Panc1 (cell line): ENCODE data around the gene MEX3A.

Source experiments
- CTCF ChIP-seq: fragments of 450-650 bp; IDR thresholded peaks from 2 replicates; pipeline ENCODE4 v1.5.1; 2017; ENCODE audit warnings: mild to moderate bottlenecking
- POLR2AphosphoS5 ChIP-seq: IDR thresholded peaks from 2 replicates; pipeline ENCODE4 v1.6.1; 2012; ENCODE audit warnings: mild to moderate bottlenecking, low read depth, low read length, moderate library complexity
- REST ChIP-seq, 2 experiments: IDR thresholded peaks; 2 replicates each; pipeline ENCODE4 v1.6.1; 2011 to 2012; ENCODE audit warnings: low read depth in 2 of 2, control low read depth in 1 of 2, low read length in 1 of 2, mild to moderate bottlenecking in 1 of 2, moderate library complexity in 1 of 2; ENCODE audit not compliant: insufficient read depth in 1 of 2
- SIN3A ChIP-seq: IDR thresholded peaks from 2 replicates; pipeline ENCODE4 v1.6.1; 2012; ENCODE audit warnings: low read depth, mild to moderate bottlenecking, low read length, moderate library complexity, borderline replicate concordance; ENCODE audit not compliant: insufficient read depth

GRCh38 chr1:156118177-156118868, 36.1 kb upstream of the MEX3A start:
- TF ChIP-seq CTCF (no peak), POLR2AphosphoS5 (0 out of 2 replicates have a peak, but pooled peaks have one; percentile 4), REST (IDR thresholded peaks at IDR 0.05; ENCODE audit: insufficient read depth in 1 of 2, low read depth in 2 of 2, low read length in 1 of 2) (no peak), SIN3A (0 out of 2 replicates have a peak, but pooled peaks have one; percentile 5)
